GM18873 (cell line): ENCODE measurements around the gene PER3.
"Not testable (repeated sequence)": the region's sequence is repeated elsewhere in the genome, so short reads cannot be mapped to it uniquely, and the experiment has no call there.

Source experiments
- ATAC-seq: cut with Tn5 transposase; IDR thresholded peaks from one replicate; pipeline ENCODE4 v1.9.1; 2021; ENCODE audit warnings: mild to moderate bottlenecking, moderate library complexity, moderate number of reproducible peaks; ENCODE audit not compliant: unreplicated experiment, low FRiP score

PER3 gene

GRCh38 chr1:7777591-7777990 lies 6.5 kb upstream of the PER3 start:
- ATAC-seq, result no peak

- no peak for ATAC-seq
Measured at GRCh38 chr1:7778133-7778628, 5.9 kb upstream of the PER3 start.

GRCh38 chr1:7780976-7781375 lies 3.1 kb upstream of the PER3 start:
- ATAC-seq, result no peak

DNA sequence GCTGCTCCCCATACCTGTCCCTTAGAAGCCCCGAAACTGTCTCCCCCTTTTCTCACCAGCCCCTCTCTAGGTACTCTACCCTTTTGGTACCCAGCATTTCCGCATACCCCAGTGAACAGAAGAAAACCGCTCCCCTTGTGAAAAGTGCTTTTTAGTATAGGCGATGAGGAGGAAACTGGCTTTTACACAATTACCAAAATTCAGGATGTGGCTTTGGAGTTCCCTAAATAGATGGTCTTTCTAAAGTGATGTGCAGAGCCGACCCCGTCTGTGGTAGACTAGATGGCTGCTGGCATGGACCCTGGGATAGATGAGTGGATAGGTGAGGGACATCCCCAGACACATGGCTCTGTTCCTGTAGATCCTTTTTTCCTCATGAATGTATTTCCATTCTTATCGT lies 2.6 kb upstream of the PER3 start:
- ATAC-seq, result no peak

DNA sequence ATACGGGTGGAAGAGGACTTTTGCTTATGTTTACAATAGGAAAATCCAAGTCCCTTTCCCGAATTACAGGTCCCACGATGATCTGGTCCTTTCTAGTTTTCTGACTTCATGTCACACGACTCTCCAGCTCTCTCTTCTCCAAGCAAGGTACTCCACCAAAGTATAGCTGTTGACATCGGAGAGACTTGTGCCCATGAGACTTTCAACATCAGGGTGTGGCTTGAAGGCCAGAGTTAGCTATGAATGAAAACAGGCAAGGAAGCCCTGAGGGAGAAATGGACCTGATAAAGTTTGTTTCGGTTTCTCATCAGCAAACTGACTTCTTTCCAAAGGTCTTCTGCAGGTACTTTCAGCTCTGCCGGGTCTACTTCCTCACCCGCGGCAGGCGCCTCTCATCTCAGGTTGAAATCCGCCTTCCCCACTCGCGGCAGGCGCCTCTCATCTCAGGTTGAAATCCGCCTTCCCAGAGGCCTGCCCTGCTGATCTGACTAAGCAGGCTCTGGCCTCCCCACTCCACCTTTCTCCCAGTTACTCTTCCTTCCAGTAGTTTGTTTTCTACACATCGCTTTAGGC lies 2.1 kb upstream of the PER3 start:
- no peak for ATAC-seq

DNA sequence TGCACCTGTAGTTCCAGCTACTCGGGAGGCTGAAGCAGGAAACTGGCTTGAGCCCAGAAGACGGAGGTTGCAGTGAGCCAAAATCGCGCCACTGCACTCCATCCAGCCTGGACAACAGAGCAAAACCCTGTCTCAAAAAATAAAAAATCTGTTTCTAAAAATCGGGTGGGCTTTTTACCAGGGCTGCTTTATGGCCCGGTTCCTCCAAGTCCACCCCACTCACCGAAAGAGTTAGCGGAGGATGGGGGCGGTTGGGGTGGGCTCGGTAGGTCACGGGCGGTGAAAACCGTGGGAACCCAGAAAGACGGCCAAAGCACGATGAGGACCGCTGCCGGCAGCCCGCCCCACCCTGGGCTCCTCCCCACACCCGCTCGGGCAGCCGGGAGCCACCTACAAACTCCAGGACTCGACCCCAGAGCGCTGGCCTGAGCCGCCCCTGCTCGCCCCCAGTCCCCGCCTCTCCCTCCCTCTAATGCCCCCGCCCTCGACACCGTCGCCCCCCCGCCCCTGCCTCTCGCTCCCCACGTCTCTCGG lies 846 bp upstream of the PER3 start:
- ATAC-seq, result no peak

GRCh38 chr1:7784492-7785071 lies 491 bp downstream of the PER3 start:
- ATAC-seq, result no peak

- no peak for ATAC-seq
Measured at GRCh38 chr1:7785108-7785507, 1.0 kb downstream of the PER3 start.

DNA sequence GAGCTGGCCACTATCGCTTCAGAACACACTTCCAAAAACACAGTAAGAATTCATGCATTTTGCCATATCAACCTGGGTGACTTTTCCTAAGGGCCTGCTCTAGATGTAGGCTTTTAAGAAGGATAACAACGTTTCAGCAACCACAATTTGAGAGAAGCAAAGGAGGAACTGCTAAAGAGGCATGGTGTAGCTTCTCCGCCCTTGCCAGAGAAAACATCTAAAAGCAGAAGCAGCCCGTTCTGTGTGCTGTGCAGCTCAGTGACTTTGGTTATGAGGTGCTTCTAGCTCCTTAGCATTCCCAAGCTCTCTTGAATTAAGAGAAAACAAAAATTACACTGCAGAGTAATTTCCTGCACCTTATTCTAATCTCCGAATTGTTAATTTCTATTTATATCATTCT lies 2.7 kb downstream of the PER3 start:
- no peak for ATAC-seq

DNA sequence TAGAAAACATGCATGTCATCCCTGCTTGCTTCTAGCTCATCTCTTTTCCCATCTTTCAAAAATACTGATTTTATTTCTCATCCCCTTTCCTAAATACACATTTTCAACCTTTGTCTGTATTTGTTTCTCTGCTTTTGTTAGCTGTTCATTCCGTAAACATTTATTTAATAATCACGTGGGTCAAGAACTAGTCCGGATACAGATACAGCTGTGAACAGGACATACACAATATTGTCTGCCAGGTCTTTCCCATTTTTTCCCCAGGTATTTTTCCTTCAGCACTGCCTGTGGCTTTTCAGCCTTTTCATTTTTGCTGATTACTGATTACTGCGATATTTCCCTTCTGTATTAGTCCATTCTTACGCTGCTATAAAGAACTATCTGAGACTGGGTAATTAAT lies 5.7 kb downstream of the PER3 start:
- ATAC-seq, result no peak

- not testable (repeated sequence) for ATAC-seq
Measured at GRCh38 chr1:7791027-7791426, 6.9 kb downstream of the PER3 start.

- ATAC-seq, result no peak
Measured at GRCh38 chr1:7795406-7795805, 11.3 kb downstream of the PER3 start.

DNA sequence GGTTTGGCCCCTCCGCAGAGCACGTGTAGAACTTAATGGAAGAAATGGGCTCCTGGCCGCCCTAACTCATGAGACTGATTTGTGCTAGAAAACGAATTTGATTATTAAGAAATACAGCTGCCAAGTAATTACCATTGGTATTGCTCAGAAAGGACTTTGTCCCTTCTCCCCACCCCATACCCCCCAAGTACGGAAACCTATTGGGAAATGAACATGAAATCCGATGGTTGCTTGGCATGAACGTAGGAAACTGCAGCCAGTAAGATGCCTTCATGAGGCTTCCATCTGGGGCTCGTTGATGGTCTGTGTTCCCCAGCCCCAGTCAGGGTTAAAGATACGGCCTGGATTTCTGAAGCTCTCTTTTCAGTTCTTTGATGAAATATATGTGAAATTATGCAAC lies 21.4 kb downstream of the PER3 start:
- ATAC-seq, result no peak

- no peak for ATAC-seq
Measured at GRCh38 chr1:7808253-7808844, 24.3 kb downstream of the PER3 start.

DNA sequence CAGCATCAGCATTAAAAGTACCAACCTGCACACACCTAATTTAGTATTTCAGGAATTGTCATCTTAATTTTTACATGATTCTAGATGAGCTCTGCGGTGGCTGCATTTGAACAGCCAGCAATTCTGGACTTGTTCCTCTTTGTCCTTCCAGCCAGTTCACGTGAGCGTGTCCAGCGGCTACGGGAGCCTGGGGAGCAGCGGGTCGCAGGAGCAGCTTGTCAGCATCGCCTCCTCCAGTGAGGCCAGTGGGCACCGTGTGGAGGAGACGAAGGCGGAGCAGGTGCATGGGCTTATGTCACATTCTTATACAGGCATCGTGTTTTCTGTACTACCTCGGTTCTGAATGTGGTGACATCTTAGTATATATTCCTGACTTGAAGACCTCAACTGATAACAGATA lies 25.7 kb downstream of the PER3 start:
- ATAC-seq, result no peak

- ATAC-seq, result no peak
Measured at GRCh38 chr1:7810395-7810794, 26.3 kb downstream of the PER3 start.

GRCh38 chr1:7811476-7811875 lies 27.4 kb downstream of the PER3 start:
- ATAC-seq, result no peak

GRCh38 chr1:7813677-7814373 lies 29.7 kb downstream of the PER3 start:
- no peak for ATAC-seq

GRCh38 chr1:7821282-7821681 lies 37.2 kb downstream of the PER3 start:
- no peak for ATAC-seq

DNA sequence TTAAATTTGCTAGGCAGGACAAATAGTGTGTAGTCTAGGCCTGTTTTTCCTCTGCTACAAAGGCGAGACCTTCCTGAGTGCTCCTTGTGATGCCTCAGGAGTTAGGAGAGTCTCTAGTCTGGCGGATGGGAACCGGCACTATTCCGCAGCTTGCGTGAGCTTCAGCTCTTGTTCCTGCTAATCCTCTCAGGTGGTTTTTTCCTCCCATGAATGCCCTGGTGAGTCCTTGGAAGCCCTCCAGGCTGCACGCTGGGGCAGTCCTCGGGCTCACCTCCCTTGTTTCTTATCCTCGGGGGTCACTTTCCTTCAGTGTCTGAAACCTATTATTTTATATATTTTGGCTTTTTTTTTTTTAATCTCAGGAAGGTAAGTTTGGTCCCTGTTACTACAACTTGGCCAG lies 40.6 kb downstream of the PER3 start:
- ATAC-seq, result no peak

GRCh38 chr1:7826363-7826762 lies 42.3 kb downstream of the PER3 start:
- ATAC-seq, result no peak
